Measurements from ENCODE around the gene GRHL3. TPM values are rescaled to one million over a fixed set of nuclear protein-coding genes. Genes with fewer than 3 reads are reported as not detected.

Gene GRHL3
- total RNA-seq, 1 donor from 2014 or later, result not detected

DNA sequence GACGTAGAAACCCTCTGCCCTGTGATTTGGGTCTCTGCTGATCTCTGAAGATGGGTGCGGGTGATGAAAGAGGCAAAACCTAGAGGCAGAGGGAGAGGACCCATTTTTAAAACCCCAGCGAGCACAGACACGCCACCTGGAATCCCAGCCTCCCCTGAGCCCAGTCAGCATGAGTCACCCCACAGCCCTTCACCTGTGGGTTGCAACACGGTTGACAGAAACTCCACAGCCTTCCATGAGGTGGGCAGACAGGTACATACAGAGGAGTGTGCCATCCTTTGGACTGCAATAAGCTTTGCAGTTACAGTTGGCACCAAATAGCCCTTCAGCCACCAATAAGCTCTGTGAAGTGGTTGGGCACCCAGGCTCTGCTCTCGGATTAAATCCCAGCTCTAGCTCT lies 2.1 kb upstream of the GRHL3 start:
- no peak for DNase-seq (ENCODE audit: low read depth)

DNA sequence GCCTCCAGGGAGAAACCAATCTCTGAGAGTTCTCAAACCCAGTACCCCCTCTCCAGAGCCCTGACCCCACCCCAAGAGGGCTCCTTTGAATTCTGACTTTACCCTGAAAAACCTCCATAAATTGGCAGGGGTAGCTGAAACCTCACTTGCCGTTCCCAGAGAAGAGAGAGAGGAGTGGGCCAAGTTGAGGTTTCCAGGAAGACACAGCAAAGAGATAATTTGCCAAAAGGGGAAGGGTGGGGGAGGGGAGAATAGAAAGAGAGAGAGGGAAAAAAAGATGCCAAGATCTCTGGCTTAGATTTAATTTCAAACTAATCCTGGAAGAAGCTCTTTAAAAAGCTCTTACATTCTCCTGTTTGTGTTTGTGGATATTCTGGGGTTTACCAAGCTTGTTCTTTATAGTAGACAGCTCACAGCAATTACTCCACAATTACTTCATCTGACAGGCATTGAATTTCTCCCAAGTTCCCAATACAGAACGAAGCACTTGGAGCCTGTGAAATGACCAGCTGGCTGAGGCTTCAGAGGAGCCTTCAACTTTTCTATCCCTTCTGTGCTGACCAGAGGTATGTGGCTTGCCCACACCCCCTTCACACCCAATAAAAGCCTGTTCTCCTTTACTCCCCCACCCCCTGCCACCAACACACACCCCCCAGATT lies 1.1 kb upstream of the GRHL3 start:
- DNase-seq (ENCODE audit: low read depth), result peak; percentile 87

DNA sequence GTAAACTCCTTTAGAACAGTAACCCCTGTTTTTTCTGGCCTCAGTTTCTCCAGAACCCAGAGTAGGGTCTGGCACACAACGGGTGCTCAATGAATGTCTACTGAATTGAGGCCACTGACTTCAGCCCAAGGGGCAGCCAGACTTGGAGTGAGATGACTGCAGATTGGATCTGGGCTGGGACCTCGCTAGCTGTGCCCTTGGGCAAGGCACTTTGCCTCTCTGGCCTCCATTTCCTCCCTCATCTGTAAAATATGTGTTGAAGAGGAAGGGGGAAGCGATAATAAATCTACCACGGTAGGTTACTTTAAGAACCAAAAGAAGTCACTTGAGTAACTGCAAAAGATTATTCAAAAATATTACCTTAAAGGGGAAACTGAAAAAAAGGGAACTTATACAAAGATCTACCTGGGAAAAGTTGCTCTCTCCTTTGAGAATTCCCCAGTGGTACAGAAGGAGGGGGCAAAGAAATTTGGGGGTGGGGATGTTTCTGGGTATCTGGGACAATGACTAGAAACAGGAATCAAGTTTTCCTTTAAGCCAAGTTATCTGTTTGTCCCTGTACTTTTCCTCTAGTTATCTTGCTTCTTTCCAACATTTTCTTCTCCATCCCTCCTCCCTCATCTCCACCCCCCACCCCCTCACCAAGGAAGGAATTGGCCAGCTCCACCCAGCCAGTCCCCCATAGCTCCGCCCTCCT lies 394 bp upstream of the GRHL3 start:
- no peak for DNase-seq (ENCODE audit: low read depth)

DNA sequence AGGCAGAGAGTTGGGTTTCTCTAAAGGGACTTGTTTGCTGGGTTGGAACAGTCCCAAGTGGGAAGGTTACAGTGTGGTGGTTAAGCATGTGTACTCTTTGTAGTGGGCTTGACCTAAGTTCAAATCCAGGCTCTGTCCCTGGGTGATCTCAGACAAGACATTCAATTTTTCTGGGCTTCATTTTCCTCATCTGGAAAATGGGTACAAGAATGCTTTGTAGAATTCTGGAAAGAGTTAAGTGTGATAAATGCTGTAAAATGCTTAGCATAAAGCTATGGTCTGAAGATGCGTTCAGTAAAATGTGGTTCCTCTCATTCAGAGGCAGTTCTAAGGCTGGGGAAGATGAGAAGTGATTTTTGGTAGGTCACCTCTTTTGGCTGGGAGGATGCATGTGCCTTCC lies 805 bp downstream of the GRHL3 start:
- DNase-seq (ENCODE audit: low read depth), result no peak

DNA sequence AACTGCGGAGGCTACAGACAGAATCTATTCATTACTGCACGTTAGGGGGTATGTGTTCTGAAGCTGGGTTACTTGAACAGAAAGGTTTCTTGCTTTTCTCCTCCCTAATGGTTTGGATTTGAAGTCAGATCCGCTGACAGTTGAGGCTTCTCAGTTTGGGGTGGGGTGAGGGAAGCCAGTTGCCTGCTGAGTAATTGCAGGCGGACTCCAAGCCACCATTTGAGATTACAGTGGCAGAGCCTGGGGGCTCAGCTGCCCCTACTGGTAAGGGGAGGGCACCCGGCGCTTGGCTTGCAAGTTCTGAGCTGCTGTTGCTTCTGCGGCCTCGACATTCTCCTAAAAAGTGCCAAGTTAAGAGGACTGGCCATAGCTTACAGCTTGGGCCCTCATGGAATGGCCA lies 2.0 kb downstream of the GRHL3 start:
- peak; percentile 30 for DNase-seq (ENCODE audit: low read depth)

DNA sequence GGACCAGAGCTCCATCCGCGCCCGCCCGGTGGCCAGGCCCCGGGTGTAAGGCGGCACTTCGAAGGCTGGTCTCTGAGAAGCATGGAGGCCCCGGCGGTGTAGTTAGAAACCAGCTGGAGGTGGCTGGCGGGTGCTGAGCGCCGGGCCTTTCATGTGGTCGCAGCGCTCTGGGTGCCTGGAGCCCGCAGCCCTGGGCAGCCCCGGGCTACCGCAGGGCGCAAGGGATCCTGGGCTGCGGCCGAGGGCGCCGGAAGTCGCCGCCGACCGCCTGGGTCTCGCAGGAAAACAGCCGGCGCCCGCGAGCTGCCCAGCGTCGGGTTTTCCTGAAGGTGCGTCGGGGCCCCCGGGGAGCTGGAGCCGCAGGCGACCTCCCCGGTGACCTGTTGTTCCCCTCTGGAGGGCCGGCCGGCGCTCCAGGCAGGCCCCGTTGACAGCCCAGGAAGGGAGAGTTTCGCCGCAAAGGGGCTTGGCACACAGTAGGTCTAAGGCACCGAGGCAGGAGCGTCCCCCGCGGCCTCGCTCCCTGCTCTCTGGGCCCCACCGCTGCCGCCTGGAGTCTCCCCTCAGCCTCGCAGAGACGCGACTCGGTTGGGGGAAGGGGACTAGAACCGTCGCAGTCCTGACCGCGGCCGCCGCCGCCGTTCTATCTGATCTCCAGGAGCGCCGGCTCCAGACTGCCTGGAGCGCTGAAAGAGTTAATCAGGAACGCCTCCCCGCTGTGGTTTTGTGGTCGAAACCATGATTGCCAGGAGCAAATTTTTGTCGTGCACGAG lies 2.7 kb downstream of the GRHL3 start:
- DNase-seq (ENCODE audit: low read depth), result peak; percentile 86

DNA sequence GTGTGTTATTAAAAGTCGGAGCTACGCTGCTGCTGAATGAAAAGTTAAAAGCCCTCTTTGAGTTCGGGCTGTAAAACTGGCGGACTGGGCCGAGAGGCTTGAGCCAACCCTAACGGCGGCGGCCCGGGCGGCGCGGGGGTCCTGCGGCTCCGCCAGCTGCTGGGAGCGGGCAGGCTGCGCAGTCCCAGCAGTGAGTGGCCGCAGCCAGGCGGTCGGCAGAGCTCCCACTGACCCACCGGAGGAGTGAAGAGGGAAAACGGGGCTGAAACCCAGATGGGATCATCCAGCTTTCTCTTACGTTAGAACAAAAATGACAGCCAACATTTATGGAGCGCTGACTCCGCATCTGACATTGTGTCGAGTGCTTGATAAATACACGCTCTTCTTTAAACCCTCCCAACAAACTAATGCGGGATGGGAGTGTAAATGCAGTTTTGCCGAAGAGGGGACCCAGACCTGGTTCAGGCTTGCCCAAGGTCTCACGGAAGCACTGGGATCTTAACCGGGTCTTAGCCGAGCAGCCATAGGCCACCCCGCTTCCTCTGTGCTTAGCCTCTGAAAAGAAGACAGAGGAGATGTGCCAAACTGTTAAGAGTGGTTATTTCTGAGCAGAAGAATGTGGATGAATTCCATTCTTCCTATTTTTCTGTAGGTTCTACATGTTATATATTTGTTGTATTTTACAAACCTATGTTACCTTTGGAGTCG lies 3.5 kb downstream of the GRHL3 start:
- DNase-seq (ENCODE audit: low read depth), result no peak

DNA sequence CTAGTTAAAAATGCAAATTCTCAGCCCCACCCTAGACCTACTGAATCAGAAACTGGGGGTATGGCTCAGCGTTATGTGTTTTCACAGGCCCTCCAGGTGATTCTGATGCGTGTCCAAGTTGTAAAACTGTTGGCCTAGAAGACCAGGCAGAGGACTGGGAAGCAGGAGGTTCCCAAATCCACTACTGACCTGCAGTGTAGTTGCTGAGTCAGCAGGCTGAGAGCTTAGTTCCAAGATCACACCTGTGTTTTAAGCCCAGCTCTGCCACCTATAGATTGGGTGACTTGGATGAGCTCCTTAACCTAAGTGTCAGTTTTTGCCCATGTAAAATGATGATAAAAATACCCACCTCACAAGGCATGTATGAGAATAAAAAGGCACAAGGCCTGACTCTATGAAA lies 4.1 kb downstream of the GRHL3 start:
- no peak for DNase-seq (ENCODE audit: low read depth)

DNA sequence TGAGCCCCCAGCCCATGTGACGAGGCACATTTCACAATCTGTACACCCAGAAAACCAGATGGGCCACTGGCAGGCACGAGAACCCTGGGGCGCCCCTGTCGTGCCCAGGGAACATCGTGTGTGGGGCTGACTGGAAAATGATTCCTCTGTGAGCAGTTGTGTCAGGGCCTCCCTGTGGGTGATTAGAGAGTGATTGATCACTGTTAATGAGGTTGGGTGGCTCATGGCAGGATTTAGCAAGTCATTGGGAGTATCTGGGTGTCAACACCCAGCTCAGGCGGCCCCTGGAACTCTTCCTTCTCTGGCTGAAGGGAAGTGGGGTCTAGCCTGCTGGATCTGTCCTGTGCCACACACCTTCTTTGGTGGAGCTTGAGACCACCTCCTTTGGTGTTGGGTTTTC lies 5.7 kb downstream of the GRHL3 start:
- no peak for DNase-seq (ENCODE audit: low read depth)

DNA sequence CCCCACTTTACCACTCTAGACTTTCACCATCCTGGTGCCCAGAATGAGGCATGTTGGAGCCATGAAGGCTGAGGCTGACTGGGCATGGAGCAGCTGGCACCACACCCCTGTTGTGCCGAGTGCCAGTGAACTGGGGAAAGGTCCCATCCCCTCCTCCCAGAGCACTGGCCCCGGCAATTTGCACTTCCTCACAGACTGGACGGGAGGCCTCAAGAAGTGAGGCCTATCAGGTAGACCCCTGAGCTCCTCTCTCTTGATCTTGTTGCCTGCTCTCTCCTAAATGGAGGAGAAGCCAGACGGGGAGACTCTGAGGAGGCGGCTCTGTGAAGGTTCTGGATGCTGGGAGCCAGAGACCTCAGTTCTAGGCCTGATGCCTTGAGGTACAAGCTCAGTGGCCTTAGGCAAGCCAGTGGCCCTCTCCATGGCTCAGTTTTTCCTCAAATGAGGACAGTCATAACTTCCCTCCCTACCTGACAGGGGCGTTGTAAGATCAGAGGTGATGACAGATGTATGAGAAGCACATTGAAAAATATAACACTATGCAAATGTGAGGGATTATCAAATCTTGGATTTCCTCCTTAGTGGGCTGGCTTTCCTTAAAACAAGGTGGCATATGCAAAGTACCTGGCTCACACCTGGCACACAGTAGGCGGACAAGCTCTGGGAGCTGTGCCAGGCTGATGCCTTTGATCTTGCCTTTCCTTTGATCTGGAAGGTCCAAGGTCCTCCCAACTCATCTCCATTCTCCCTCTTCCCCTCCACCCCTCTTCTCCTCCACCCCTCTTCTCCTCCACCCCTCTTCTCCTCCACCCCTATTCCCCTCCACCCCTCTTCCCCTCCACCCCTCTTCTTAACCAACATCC lies 6.7 kb downstream of the GRHL3 start:
- DNase-seq (ENCODE audit: low read depth), result no peak

DNA sequence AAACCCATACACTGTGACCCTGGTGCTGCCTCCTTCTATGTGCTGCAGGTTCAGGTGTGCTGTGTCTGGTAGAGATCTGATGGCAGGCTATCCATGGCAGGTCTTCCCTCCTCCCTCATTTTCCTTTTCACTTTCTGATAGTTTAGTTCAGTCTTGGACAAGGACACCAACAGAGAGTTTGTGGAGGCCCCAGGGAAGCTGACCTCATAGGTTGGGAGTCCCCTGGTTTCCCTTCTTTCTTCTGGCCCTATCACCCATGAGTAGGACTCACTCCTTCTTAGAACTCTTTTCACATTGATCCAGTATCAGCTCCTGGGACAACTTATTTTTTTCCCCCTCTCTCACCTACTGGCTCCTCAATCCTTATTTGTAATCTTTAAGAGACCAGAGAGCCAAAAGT lies 8.3 kb downstream of the GRHL3 start:
- no peak for DNase-seq (ENCODE audit: low read depth)

DNA sequence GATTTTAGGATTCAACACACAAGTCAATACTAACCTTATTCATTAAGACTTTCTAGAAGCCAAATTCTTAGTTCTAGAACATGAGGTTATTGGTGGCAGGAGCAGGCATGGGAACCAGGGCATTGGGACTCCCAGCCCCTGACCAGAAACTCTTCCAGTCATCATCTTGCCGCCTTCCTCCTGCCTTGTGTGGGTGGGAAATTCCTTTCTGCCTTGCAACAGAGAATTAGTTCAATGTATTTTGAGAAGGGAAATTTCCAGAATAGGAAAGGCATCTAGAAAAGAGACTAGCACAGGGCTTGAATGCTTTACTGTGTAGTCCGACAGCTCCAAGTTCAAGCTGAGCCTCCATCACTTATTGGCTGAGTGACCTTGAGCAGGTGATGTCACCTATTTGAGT lies 8.7 kb downstream of the GRHL3 start:
- no peak for DNase-seq (ENCODE audit: low read depth)

DNA sequence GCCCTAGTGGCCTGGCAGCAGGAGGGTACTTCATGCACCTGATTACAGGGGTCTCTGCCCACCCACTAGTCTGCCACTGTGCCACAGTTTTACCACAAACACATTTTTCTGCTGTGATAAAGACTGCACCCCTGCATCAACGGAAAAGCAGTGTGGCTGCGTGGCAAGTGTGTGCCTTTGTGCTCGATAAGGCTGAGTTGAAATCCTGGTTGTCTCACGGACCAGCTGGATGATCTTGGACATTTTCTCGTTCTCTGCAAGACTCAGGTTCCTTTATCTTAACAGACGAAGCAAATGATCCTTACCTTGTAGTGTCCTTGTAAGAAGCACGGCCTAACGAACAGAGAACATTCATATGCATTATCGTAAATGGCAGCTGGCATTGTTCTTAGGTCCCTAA lies 10.2 kb downstream of the GRHL3 start:
- DNase-seq (ENCODE audit: low read depth), result no peak

DNA sequence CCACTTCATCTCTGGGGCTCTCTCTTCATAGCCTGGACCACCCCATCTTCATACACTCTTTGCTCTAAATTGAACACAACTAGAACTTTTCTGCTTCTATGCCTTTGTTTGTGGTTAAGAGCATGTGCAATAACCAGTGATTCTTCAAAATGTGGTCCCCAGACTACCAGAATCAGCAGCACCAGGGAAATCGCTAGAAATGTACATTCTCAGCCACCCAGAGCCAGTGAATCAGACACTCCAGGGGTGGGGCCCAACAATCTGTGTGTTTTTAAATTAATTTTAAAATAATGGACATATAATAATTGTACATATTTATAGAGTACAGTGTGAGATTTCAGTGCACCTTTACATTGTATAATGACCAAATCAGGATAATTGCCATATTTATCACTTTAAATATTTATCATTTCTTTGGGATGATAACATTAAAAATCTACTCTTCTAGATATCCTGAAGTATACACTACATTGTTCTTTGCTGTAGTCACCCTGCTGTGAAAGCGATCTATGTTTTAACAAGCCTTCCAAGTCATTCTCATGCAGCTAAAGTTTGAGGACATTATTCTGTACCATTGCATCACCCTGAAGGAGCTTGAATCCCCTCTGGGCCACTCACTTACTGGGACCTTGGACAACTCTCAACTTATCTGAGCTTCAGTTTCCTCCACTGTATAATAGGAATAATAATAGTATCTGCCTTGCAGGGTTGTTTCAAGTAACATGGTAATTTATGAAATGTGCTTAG lies 10.8 kb downstream of the GRHL3 start:
- DNase-seq (ENCODE audit: low read depth), result no peak

DNA sequence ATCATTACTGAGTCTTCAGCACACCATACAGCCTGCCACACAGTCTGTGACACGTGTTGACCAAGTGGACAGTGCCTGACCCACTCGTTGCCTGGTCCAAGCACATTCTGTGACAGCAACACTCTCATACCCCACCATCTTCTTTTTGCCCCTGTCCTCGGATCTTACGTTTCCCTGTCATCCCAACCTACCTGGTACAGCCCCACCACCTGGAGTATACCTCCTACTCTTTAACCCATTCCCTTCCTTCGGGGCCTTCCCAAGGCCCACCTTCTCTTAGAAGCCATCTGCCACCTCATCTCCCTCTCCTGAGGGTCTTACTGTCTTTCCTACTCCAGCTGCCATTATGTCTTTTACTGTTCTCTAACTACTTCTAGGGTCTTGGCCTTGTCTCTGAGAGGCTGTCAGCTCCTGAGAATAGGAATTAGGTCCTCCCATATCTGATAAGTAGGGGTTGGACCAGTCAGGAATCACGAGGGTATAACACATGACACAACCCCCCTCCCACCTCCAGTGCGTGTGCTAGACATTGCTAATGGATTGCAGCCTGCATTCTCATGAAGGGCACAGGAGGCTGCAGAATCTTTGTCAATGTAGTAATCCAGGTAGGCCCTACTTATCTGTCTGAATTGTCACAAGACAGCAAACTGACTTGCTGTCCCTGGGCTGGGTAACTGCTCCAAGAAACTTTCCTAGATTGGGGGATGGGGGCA lies 13.0 kb downstream of the GRHL3 start:
- DNase-seq (ENCODE audit: low read depth), result no peak

DNA sequence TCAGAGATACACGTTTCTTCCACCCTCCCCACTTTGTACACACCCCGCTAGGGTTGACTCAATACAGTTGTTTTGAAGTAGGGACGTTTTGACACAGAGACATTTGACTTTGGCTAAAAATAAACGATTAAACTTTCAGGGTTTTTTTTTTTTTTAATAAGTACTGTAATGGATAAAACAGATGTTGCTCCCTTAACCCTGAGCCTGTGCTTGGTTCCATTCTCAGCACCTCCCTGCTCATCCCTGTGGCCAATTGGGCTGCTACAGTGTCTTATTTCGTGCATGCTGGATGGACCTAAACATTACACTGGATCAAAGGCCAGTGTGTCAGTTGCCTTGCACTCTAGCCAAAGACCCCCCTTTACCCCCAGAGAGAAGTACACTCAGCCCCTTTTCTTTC lies 16.9 kb downstream of the GRHL3 start:
- no peak for DNase-seq (ENCODE audit: low read depth)

DNA sequence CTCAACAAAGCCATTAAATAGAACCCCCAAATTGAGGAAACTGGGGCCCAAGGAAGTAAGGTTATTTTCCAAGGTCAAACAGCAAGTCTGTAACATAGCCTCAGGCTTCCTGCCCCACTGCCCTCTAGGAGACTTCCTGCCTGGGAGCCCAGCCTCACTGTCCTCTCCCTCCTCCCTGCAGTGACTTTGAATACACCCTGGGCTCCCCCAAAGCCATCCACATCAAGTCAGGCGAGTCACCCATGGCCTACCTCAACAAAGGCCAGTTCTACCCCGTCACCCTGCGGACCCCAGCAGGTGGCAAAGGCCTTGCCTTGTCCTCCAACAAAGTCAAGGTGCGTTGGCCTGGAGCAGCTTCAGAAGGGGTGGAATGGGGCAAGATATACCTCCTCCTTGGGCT lies 18.3 kb downstream of the GRHL3 start:
- DNase-seq (ENCODE audit: low read depth), result no peak

DNA sequence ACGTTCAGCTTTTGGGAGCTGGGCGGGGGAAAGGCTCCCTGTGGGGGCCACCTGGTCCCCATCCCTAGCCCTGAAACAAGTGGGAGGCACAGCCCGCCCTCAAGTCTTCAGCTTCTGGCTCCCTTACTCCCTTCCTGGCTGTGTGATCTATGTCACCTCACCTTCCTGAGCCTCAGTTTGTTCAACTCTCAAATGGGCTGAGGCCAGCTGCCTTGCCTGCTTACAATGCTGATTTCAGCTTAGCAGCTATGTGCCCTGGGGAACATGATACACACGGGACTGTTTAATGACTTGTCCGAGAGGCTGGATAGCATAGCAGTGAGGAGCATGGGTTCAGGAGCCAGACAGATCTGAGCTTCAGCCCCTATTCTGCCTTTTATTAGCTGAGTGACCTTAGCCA lies 19.3 kb downstream of the GRHL3 start:
- DNase-seq (ENCODE audit: low read depth), result no peak

DNA sequence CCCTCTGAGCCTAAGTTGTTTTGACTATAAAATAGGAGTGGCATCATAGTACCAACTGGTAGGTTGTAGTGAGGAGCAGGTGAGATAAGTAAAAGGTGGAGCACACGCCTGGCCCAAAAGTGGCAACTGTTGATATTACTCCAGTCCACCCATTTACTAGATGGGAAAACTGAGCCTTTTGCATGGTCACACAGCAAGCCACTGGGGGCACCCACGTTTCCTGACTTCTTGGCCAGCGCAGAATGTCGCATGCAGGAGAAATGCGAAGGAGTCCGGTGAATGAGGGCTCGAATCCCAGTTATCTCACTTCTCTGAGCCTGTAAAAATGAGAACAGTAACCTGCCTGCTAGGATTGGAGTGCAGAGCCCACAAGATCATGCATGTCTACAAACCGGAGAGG lies 20.8 kb downstream of the GRHL3 start:
- no peak for DNase-seq (ENCODE audit: low read depth)

DNA sequence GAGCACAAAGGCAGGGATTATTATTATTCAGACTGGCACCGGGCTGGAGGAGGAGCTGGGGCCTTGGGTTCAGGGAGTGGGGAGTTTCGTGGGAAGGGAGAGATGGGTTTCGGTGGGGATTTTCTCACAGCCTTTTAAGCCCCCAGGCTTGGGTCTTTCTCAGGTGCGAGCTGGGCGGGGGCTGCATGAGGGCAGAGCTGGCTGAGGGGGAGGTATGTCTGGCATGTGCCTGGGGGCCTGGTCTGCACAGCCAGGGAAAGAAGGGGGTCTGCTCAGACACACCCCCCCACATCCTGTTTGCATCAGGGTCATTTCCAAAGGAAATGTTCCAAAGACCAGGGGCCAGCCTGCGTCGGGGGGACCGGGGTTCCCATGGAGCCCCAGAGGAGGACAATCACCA lies 21.6 kb downstream of the GRHL3 start:
- no peak for DNase-seq (ENCODE audit: low read depth)

Data from myocyte (in vitro differentiated cells).